SH-SY5Y (cell line): Measurements from ENCODE around the gene SLC25A21.

Experiments used
- GATA2 ChIP-seq: IDR thresholded peaks from 2 replicates; pipeline ENCODE4 v1.6.1; 2011; ENCODE audit warnings: mild to moderate bottlenecking, low read depth, low read length
- GATA3 ChIP-seq: IDR thresholded peaks from 2 replicates; pipeline ENCODE4 v1.6.1; 2011; ENCODE audit warnings: low read depth, mild to moderate bottlenecking, low read length, moderate library complexity

The SLC25A21 gene

GRCh38 chr14:36942522-36943245 lies 229.7 kb downstream of the SLC25A21 start:
- no peak for TF ChIP-seq GATA2
- TF ChIP-seq GATA3, result no peak

GRCh38 chr14:36941783-36942521 lies 230.5 kb downstream of the SLC25A21 start:
- no peak for TF ChIP-seq GATA3
- no peak for TF ChIP-seq GATA2

- no peak for TF ChIP-seq GATA3
- TF ChIP-seq GATA2, result no peak
These were observed 231.9 kb downstream of the SLC25A21 start for GRCh38 chr14:36940476-36940875.

GRCh38 chr14:36939265-36939664 lies 233.1 kb downstream of the SLC25A21 start:
- TF ChIP-seq GATA3, result no peak
- TF ChIP-seq GATA2, result no peak

- no peak for TF ChIP-seq GATA3
- no peak for TF ChIP-seq GATA2
These were observed 233.7 kb downstream of the SLC25A21 start for GRCh38 chr14:36938678-36939077.

- TF ChIP-seq GATA2 (no peak), GATA3 (no peak)
These were observed 236.3 kb downstream of the SLC25A21 start for GRCh38 chr14:36935976-36936678.

GRCh38 chr14:36934304-36934703 lies 238.1 kb downstream of the SLC25A21 start:
- TF ChIP-seq GATA3 (no peak), GATA2 (no peak)

- TF ChIP-seq GATA3, result no peak
- TF ChIP-seq GATA2, result no peak
These were observed 240.6 kb downstream of the SLC25A21 start for GRCh38 chr14:36931791-36932190.

- TF ChIP-seq GATA2, result no peak
- no peak for TF ChIP-seq GATA3
These were observed 244.0 kb downstream of the SLC25A21 start for GRCh38 chr14:36928432-36928831.

- no peak for TF ChIP-seq GATA3
- TF ChIP-seq GATA2, result no peak
These were observed 247.3 kb downstream of the SLC25A21 start for GRCh38 chr14:36925094-36925493.

- TF ChIP-seq GATA3 (no peak), GATA2 (no peak)
These were observed 255.7 kb downstream of the SLC25A21 start for GRCh38 chr14:36916668-36917067.

GRCh38 chr14:36915081-36915480 lies 257.3 kb downstream of the SLC25A21 start:
- TF ChIP-seq GATA2 (no peak), GATA3 (no peak)

GRCh38 chr14:36910578-36910977 lies 261.8 kb downstream of the SLC25A21 start:
- no peak for TF ChIP-seq GATA2
- no peak for TF ChIP-seq GATA3

- TF ChIP-seq GATA3 (no peak), GATA2 (no peak)
These were observed 267.0 kb downstream of the SLC25A21 start for GRCh38 chr14:36905272-36905888.
